ENCODE data around the gene JPT2.

The JPT2 gene, protein sequence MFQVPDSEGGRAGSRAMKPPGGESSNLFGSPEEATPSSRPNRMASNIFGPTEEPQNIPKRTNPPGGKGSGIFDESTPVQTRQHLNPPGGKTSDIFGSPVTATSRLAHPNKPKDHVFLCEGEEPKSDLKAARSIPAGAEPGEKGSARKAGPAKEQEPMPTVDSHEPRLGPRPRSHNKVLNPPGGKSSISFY

DNA sequence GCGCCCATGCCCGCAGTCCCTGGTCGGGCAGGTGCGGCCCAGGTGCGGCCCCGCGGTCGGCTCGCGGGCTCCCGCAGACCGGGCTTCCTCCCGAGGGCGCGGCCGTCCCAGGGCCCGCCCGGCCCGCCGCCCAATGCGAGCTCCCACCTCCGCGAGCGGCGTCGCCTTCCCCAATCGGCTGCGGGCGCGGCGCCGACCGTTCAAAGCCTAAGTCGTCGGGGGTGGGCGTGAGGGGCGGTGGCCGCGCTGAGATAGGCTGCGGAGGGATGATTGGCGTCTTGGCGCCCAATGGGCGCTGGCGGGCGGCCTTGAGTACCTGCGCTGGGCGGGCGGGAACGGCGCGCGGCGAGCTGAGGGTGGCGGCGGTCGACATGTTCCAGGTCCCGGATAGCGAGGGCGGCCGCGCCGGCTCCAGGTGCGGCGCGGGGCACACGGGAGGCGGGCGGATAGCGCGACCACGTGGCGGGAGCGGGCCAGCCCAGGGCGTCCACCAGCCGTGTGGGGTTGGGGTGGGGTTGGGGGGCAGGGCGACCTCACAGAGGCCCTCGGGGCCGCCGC lies at the start of gene JPT2:
JPT2 (plus strand) TSS at position 338 of the 558 bp plus-strand sequence; CDS start at position 372, 34 bp downstream.
- peak; percentile 94 to 96 for DNase-seq (ENCODE audit: low read depth in 2 of 2)

DNA sequence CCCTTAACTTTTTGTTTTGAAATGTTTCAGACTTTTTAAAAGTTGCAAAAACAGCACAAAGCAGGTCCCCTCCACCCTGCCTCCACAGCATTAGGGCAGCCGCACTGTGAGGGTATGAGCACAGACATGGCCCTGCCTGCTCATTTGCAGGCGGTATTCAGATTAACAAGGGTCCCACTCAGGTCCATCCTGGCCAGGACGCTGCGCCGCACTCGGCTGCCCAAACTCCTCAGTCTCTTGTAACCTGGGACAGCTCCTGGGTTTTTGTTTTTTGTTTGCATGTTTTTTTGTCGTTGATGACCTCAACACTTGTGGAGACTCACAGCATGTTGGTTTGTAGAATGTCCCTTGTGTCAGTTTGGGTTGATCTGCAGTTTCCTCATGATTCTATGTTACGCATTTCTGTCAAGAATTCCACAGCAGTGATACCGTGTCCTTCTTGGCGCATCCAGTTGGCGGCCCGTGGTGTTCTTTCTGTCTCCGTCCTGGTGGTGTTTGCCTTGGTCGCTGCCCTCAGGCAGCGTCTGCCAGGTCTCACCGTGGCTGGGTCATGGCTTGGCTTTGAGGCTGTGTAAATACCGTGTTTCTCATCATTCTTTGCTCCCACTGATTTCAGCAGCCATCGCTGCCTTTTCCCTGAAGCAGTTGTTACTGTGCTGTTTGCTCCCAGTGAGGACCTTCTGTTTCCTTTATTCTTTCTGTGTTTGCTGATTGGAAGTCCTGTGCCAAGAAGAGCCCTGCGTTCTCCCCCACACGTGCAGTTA lies 47.4 kb upstream of the JPT2 start:
- DNase-seq (ENCODE audit: low read depth in 2 of 2), result no peak

- no peak for DNase-seq (ENCODE audit: low read depth in 2 of 2)
Observed at GRCh38 chr16:1631230-1631629, 46.8 kb upstream of the JPT2 start.

- no peak for DNase-seq (ENCODE audit: low read depth in 2 of 2)
Observed at GRCh38 chr16:1631931-1632637, 46.0 kb upstream of the JPT2 start.

DNA sequence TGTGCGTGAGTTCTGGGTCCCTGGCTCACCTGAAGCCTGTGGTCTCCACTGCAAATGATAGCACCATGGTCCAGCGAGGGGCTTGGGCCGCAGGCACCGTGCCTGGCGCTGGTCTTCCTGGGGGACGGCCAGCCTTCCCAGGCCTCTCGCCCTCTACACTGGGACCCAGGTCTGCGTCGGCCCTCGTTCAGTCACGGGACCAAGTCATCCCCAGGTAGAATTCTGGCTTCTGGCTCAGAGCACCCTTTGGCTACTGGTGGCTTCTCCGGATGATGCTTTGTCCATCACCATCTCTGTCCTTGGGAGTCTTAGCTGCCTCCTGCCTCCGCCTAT lies 45.5 kb upstream of the JPT2 start:
- no peak for DNase-seq (ENCODE audit: low read depth in 2 of 2)

GRCh38 chr16:1633310-1633709 lies 44.8 kb upstream of the JPT2 start:
- DNase-seq (ENCODE audit: low read depth in 2 of 2), result no peak

DNA sequence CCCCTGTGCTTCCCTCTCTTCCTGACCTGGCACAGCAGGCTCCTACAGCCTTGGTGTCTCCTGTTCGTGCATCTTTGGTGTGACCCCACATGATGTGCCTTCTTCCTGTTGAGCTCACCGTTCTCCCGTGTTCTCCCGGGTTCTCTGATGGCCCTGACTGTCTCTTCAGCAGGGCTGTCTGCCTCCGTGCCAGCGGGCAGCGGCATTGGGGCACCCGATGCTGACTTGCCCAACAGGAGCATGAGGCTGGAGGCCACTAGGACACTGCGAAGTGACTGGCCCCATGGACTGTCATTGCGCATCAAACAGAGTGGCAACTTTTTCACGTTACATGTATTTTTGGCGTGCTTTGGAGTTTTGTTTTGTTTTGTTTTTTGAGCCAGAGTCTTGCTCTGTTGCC lies 43.5 kb upstream of the JPT2 start:
- DNase-seq (ENCODE audit: low read depth in 2 of 2), result no peak

DNA sequence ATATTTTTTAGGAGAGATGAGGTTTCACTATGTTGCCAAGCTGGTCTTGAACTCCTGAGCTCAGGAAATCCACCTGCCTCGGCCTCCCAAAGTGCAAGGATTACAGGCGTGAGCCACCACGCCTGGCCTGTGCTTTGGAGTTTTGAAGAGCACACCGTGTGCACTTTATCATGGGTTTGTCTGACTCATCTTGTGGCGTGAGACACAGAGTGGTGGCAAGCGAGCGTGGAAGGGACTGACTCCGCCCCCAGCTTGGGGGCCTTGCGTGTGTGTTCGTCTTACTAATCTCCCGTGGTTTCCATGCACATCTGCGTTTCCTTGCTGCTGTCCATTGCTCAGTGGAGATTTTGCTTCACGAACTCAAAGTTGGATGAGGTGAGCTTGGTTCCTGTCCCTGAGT lies 43.0 kb upstream of the JPT2 start:
- DNase-seq (ENCODE audit: low read depth in 2 of 2), result no peak

- DNase-seq (ENCODE audit: low read depth in 2 of 2), result no peak
Observed at GRCh38 chr16:1637526-1637925, 40.6 kb upstream of the JPT2 start.

GRCh38 chr16:1638757-1639156 lies 39.3 kb upstream of the JPT2 start:
- no peak for DNase-seq (ENCODE audit: low read depth in 2 of 2)

DNA sequence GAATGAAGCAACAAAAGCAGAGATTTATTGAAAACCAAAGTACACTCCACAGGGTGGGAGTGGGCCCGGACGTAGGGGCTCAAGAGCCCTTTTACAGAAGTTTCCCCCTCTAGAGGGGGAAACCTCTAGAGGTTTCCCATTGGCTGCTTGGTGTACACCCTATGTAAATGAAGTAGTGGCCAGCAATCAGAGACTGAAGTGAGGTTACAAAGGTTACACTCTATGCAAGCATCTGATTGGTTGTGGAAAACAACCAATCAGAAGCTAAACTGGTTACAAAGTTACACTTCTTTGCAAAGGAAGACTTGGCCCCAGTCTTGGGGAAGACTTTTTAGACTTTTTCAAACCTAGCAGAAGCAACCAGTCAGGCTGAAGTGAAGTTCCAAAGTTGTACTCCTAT lies 38.8 kb upstream of the JPT2 start:
- DNase-seq (ENCODE audit: low read depth in 2 of 2), result no peak

GRCh38 chr16:1639860-1640259 lies 38.2 kb upstream of the JPT2 start:
- no peak for DNase-seq (ENCODE audit: low read depth in 2 of 2)

DNA sequence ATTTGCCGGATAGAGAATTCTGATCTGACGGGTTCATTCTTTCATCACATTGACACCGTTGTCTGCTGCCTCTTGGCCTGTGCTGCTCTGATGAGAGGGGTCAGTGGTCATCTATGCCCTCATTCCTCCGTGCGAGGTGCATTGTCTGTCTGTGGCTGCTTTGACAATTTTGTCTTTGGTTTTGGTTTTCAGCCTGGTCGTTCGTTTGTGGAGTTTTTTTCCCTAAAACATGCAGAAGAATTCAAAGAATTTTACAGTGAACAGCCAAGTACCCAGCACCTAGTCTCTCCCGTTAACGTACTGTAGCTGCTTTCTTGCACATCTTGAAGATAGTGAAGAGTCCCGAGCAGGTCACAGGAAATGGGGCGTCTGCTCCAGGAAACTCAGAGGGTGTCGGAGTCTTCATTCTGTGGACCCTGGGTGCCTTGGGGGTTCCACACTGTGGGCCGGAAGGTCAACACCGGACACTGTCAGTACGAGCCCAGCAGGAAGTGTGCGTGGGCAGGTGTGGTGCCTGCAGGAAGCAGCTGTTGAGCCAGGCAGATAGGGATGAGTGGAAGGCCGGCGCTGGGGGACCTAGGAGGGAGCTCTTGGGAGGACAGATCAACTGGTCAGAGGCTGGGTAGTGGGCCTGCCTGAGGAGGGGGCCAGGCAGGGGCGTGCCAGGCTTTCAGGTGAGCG lies 37.7 kb upstream of the JPT2 start:
- DNase-seq (ENCODE audit: low read depth in 2 of 2), result no peak

DNA sequence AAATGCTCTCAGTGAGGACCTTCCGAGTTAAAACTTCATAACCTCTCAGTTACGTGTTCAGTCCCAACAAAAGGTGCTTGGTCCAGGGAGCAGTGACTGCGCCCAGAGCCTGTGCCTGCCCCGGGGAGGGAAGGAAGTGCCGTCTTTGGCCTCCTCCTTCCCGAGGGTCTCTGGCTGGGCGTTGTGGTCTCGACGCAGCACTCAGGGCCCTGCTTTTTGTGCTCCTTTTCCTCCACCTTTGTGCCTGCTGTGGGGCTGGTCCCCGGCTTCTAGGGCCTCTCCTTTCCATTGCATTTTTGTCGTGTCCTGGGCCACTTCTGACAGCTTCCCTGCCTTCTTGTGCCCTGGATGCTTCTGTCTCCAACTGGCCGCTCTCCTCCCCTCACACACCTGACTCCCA lies 36.8 kb upstream of the JPT2 start:
- no peak for DNase-seq (ENCODE audit: low read depth in 2 of 2)

- no peak for DNase-seq (ENCODE audit: low read depth in 2 of 2)
Observed at GRCh38 chr16:1642148-1642547, 35.9 kb upstream of the JPT2 start.

GRCh38 chr16:1642753-1643152 lies 35.3 kb upstream of the JPT2 start:
- no peak for DNase-seq (ENCODE audit: low read depth in 2 of 2)

GRCh38 chr16:1643521-1643920 lies 34.6 kb upstream of the JPT2 start:
- DNase-seq (ENCODE audit: low read depth in 2 of 2), result no peak

- DNase-seq (ENCODE audit: low read depth in 2 of 2), result peak in 1 of 2 donors; percentile 14
Observed at GRCh38 chr16:1645914-1646525, 32.1 kb upstream of the JPT2 start.

- DNase-seq (ENCODE audit: low read depth in 2 of 2), result no peak
Observed at GRCh38 chr16:1647856-1648255, 30.2 kb upstream of the JPT2 start.

DNA sequence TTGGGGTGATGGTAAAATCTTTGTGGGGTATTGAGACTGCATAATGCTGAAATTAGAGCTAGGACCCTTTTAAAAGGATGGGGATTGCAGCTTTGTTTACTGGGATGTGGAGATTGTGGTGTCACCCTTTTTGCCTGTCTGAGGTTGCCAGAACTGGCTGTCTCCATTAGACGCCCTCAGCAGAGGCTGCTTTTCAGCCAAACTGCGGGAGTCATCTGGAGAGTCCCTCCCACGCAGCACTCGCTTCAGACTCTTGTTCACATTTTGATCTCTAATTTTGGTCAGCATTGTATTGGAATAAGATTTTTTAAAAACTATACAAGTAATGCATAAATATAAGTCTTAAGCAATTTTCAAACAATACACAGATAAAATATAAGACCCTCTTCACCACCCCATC lies 27.9 kb upstream of the JPT2 start:
- no peak for DNase-seq (ENCODE audit: low read depth in 2 of 2)

- DNase-seq (ENCODE audit: low read depth in 2 of 2), result no peak
Observed at GRCh38 chr16:1651094-1651973, 26.7 kb upstream of the JPT2 start.
